ENCODE data around the gene TDO2. TPM values are rescaled to one million over a fixed set of nuclear protein-coding genes. Genes with fewer than 3 reads are reported as not detected.

The TDO2 gene
- total and polyA plus RNA-seq, 2 of the 13 experiments (the other 11 are each of a cell fraction or from before 2014, with no cell fraction given) = not detected

DNA sequence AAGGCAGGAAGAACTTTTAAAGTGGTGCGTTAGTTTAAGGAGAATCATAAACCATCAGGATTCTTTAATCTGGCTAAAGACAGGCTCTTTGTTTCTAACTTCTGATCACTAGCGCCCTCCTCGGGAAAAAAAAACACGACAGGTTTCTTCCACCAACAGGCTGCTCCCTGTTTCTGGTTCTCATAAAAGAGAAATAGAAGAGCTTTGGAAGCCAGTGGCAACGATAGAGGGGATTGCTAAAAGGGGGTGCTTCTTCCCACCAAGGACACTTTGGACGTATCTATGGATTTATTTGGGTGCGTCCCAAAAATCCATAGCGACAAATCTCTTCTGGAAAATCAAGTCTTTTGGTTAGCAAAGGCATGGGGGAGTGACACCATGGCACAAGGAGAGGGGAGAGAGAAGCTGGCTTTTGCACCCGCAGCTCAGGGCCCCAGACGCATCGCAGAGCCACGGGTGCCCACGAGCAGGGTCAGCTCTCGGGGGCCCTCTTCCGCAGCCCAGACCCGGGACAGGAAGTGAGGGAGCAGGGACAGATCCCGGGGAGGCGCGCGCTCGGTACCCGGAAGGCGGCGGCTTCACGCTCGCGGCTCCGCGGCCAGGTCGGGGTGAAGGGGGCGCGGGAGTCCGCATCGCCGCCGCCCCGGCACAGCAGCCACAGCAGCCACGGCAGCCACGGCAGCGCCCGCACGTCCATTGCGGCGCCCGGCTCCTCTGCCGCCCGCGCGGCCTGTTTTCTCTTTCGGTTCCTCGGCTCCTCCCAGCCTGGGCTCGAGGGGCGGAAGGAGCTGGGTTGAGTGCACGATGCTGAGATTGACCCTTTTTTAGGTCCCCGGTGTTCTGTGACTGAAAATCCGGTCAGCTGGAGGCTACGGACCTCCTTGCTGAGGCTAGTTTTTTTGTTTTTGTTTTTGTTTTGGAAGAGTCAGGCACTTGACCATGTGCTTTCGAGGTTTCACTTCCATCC is 49.9 kb downstream of the TDO2 start, which contains the start of gene CTSO (continued):
- TF ChIP-seq, protein P1, sequence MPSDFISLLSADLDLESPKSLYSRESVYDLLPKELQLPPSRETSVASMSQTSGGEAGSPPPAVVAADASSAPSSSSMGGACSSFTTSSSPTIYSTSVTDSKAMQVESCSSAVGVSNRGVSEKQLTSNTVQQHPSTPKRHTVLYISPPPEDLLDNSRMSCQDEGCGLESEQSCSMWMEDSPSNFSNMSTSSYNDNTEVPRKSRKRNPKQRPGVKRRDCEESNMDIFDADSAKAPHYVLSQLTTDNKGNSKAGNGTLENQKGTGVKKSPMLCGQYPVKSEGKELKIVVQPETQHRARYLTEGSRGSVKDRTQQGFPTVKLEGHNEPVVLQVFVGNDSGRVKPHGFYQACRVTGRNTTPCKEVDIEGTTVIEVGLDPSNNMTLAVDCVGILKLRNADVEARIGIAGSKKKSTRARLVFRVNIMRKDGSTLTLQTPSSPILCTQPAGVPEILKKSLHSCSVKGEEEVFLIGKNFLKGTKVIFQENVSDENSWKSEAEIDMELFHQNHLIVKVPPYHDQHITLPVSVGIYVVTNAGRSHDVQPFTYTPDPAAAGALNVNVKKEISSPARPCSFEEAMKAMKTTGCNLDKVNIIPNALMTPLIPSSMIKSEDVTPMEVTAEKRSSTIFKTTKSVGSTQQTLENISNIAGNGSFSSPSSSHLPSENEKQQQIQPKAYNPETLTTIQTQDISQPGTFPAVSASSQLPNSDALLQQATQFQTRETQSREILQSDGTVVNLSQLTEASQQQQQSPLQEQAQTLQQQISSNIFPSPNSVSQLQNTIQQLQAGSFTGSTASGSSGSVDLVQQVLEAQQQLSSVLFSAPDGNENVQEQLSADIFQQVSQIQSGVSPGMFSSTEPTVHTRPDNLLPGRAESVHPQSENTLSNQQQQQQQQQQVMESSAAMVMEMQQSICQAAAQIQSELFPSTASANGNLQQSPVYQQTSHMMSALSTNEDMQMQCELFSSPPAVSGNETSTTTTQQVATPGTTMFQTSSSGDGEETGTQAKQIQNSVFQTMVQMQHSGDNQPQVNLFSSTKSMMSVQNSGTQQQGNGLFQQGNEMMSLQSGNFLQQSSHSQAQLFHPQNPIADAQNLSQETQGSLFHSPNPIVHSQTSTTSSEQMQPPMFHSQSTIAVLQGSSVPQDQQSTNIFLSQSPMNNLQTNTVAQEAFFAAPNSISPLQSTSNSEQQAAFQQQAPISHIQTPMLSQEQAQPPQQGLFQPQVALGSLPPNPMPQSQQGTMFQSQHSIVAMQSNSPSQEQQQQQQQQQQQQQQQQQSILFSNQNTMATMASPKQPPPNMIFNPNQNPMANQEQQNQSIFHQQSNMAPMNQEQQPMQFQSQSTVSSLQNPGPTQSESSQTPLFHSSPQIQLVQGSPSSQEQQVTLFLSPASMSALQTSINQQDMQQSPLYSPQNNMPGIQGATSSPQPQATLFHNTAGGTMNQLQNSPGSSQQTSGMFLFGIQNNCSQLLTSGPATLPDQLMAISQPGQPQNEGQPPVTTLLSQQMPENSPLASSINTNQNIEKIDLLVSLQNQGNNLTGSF (CRISPR knock-in tag; IDR thresholded peaks at IDR 0.05) = 0 out of 2 replicates have a peak, but pooled peaks have one; percentile 53
- TF ChIP-seq, protein P2, sequence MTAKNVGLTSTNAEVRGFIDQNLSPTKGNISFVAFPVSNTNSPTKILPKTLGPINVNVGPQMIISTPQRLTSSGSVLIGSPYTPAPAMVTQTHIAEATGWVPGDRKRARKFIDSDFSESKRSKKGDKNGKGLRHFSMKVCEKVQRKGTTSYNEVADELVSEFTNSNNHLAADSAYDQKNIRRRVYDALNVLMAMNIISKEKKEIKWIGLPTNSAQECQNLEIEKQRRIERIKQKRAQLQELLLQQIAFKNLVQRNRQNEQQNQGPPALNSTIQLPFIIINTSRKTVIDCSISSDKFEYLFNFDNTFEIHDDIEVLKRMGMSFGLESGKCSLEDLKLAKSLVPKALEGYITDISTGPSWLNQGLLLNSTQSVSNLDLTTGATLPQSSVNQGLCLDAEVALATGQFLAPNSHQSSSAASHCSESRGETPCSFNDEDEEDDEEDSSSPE (CRISPR knock-in tag; IDR thresholded peaks at IDR 0.05) = peak; percentile 32; the same call in 1 of the 2 replicates
- TF ChIP-seq, protein P3, sequence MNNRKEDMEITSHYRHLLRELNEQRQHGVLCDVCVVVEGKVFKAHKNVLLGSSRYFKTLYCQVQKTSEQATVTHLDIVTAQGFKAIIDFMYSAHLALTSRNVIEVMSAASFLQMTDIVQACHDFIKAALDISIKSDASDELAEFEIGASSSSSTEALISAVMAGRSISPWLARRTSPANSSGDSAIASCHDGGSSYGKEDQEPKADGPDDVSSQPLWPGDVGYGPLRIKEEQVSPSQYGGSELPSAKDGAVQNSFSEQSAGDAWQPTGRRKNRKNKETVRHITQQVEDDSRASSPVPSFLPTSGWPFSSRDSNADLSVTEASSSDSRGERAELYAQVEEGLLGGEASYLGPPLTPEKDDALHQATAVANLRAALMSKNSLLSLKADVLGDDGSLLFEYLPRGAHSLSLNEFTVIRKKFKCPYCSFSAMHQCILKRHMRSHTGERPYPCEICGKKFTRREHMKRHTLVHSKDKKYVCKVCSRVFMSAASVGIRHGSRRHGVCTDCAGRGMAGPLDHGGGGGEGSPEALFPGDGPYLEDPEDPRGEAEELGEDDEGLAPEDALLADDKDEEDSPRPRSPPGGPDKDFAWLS (CRISPR knock-in tag; IDR thresholded peaks at IDR 0.05; ENCODE audit: borderline replicate concordance) = no peak
- TF ChIP-seq KDM4B (CRISPR knock-in tag; IDR thresholded peaks at IDR 0.05) (no peak), HNF4G (IDR thresholded peaks at IDR 0.05; ENCODE audit: borderline replicate concordance, low read depth, low read length) (no peak), HNF4G (CRISPR knock-in tag; IDR thresholded peaks at IDR 0.05; ENCODE audit: borderline replicate concordance, low read depth) (0 out of 2 replicates have a peak, but pooled peaks have one; percentile 31), HOXA9 (CRISPR knock-in tag; IDR thresholded peaks at IDR 0.05; ENCODE audit: borderline replicate concordance) (no peak), SP2 (CRISPR knock-in tag; IDR thresholded peaks at IDR 0.05) (0 out of 2 replicates have a peak, but pooled peaks have one; percentile 19), ZFP82 (CRISPR knock-in tag; IDR thresholded peaks at IDR 0.05; ENCODE audit: borderline replicate concordance) (peak; percentile 75; the same call in 1 of the 2 replicates), MZF1 (CRISPR knock-in tag; IDR thresholded peaks at IDR 0.05; ENCODE audit: borderline replicate concordance) (no peak), ZNF138 (CRISPR knock-in tag; IDR thresholded peaks at IDR 0.05; ENCODE audit: low read depth) (no peak), KAT7 (CRISPR knock-in tag; IDR thresholded peaks at IDR 0.05; ENCODE audit: borderline replicate concordance) (no peak), CEBPG (CRISPR knock-in tag; IDR thresholded peaks at IDR 0.05) (no peak), NFKB2 (CRISPR knock-in tag; IDR thresholded peaks at IDR 0.05; ENCODE audit: borderline replicate concordance) (peak; percentile 81; the same call in 1 of the 2 replicates), NR2C2 (CRISPR knock-in tag; IDR thresholded peaks at IDR 0.05; ENCODE audit: borderline replicate concordance) (peak; percentile 60)
- TF ChIP-seq, protein P4, sequence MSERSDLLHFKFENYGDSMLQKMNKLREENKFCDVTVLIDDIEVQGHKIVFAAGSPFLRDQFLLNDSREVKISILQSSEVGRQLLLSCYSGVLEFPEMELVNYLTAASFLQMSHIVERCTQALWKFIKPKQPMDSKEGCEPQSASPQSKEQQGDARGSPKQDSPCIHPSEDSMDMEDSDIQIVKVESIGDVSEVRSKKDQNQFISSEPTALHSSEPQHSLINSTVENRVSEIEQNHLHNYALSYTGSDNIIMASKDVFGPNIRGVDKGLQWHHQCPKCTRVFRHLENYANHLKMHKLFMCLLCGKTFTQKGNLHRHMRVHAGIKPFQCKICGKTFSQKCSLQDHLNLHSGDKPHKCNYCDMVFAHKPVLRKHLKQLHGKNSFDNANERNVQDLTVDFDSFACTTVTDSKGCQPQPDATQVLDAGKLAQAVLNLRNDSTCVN (CRISPR knock-in tag; IDR thresholded peaks at IDR 0.05; ENCODE audit: borderline replicate concordance) = no peak
- TF ChIP-seq, protein P5, sequence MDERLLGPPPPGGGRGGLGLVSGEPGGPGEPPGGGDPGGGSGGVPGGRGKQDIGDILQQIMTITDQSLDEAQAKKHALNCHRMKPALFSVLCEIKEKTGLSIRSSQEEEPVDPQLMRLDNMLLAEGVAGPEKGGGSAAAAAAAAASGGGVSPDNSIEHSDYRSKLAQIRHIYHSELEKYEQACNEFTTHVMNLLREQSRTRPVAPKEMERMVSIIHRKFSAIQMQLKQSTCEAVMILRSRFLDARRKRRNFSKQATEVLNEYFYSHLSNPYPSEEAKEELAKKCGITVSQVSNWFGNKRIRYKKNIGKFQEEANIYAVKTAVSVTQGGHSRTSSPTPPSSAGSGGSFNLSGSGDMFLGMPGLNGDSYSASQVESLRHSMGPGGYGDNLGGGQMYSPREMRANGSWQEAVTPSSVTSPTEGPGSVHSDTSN (CRISPR knock-in tag; IDR thresholded peaks at IDR 0.05) = no peak

Data from HepG2 (cell line).